Fibroblast of the aortic adventitia (primary cell): ENCODE measurements around the gene SNRNP200. TPM values are rescaled to one million over a fixed set of nuclear protein-coding genes. Genes with fewer than 3 reads are reported as not detected.
A peak's percentile ranks its signal among the peaks of the same experiment; 100 is the strongest.

Experiments
- DNase-seq: peaks from one replicate; pipeline ENCODE4 v3.0.0-alpha.2; 2010; ENCODE audit warnings: low read depth
- H3K4me3 ChIP-seq: 2 replicates; pipeline ENCODE4 v1.5.1; 2011; ENCODE audit warnings: low read depth, mild to moderate bottlenecking, control low read depth, low read length, moderate library complexity
- total RNA-seq: library from RNA; depleted of rRNA; stranded (reverse); fragments of >200 nt; gene quantifications from 2 replicates; pipeline ENCODE4 v1.2.3, GENCODE V29; 2012; ENCODE audit warnings: low replicate concordance
- TF ChIP-seq, protein P1 (sequence below): IDR thresholded peaks from 2 replicates; pipeline ENCODE4 v1.5.1; 2011; ENCODE audit warnings: mild to moderate bottlenecking, low read length, control low read depth, inconsistent platforms; ENCODE audit not compliant: insufficient read depth

Gene SNRNP200
- total RNA-seq: 28.0 and 39.3 TPM in 2 replicates

DNA sequence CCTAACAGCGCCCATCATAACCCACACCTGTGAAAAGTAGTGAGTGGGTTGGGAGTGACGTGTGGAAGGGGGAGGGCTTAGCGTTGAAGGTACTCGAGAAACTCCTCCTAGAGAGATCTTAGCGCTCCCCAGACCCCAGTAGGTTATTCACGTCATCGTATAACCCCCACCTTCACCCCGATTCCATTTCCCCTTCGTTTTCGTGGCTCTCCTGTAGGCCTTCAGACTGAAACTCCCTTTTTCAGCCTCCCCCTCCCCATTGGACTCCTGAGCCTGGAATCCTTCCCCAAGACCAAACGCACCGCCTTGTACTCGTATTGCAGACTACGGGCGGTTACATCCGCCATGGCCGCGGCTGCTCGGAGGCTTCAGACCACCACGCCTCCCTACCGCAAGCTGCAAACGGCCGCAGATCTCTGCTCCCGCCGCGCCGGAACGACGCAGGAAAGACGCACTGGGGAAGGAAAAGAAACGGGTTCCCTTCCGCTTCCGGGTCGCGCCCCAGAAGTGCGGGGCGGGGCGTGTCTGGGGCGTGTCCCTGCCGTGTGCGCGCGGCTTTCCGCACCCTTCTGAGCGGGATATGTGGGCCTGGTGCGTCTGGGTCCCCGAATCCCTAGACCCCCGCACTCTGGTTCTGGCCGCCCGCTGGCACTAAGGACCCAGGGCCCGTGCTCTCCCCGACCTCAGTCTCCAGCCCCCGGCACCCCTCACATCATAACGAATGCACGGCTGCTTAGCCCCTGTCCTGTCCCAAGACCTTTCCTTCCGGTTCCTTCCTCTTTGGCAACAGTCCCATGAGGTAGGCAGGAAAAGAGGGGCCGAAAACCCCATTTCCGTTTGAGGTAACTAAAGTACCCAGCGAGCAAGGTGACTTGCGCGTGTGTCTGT lies at the start of gene SNRNP200:
SNRNP200 (minus strand) TSS at position 456 of the 888 bp plus-strand sequence; CDS start at position 347, 109 bp downstream.
- H3K4me3 ChIP-seq: peak within 1 kb of the TSS; percentile 99
- TF ChIP-seq, protein P1, sequence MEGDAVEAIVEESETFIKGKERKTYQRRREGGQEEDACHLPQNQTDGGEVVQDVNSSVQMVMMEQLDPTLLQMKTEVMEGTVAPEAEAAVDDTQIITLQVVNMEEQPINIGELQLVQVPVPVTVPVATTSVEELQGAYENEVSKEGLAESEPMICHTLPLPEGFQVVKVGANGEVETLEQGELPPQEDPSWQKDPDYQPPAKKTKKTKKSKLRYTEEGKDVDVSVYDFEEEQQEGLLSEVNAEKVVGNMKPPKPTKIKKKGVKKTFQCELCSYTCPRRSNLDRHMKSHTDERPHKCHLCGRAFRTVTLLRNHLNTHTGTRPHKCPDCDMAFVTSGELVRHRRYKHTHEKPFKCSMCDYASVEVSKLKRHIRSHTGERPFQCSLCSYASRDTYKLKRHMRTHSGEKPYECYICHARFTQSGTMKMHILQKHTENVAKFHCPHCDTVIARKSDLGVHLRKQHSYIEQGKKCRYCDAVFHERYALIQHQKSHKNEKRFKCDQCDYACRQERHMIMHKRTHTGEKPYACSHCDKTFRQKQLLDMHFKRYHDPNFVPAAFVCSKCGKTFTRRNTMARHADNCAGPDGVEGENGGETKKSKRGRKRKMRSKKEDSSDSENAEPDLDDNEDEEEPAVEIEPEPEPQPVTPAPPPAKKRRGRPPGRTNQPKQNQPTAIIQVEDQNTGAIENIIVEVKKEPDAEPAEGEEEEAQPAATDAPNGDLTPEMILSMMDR: no peak
- DNase-seq: peak; percentile 74

DNA sequence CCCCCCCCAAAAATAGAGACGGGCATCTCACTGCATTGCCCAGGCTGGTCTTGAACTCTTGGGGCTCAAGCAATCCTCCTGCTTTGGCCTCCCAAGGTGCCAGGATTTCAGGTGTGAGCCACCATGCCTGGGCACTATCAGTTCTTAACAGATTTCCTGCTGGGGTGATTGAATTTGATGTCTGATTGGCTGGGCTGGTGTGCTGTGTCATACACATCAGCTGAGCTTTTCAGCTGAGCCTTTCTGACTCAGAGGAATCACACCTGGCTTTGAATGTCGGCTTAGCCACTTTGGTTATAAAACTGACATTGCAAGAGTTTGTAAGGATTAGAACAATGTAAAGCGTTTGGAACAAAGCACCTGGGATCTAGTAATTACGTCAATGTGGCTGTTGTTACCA lies 49.1 kb upstream of the SNRNP200 start:
- no peak overlapping the region for H3K4me3 ChIP-seq
- TF ChIP-seq, protein P1: no peak
- no peak for DNase-seq

DNA sequence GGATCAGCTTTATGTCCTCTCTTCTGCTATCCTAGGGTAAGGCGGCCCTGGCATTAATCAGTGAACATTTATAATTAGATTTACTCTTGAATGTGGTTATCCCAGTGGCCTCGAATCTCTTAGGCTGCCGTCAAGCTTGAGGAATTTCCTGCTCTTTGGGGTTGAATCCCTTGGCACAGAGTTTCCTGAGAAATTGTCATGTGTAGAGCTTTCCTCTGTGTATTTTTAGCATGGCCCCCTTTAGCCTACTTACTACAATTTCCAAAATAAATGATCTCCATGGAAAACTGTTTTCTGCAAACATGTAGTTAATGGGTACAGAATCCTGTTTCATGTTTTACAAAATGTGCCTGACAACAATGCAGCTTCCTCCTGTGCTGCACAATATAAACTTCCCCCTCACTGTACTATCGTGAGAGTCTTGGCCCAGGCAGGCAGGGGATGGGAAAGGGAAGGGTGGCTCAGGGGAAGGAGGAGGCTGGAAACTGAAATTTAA lies 48.3 kb upstream of the SNRNP200 start:
- no peak overlapping the region for H3K4me3 ChIP-seq
- TF ChIP-seq, protein P1: no peak
- DNase-seq: peak; percentile 37

DNA sequence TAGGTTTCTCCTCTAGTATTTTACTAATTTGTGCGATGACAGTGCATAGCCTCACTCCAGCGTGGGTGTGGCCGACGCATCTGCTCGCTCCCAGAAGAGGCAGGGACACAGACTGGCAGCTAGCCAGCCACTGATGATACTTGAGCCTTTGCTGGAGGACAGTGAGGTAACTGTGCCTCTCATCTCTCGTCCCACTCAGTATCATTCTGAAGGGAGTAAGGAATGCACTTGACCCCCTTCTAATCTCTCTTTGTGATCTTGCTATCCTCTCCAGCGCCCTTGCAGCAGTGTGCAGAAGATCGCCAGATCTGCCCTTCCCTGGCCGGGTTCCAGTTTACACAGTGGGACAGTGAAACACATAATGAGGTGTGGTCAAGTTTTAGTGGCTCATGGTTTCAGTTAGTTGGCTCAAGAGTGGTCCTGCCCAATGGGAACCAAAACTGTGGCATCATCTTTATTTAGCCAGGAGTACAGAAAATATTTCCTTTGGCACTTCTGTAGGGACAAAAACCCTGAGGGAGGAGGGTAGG lies 47.8 kb upstream of the SNRNP200 start:
- TF ChIP-seq, protein P1: no peak
- no peak for DNase-seq
- H3K4me3 ChIP-seq: no peak overlapping the region

DNA sequence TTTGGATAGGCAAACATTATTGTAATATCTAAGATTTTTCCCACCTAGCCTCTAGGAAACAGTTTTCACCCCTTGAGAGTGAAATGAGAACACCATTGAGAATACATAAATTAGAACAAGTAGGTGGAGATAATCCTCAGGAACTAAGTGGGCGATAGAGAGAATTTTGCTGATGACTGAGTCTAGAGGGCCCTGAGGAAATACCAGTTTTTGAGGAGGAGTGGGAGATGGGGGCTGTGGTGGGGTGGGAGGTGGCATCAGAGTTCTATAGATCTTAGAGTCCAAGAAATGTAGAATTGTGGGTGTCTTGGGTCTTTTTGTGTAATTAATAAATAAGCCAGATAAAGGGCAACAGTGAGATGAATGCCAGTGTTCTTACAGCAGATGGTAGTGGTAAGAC lies 42.0 kb upstream of the SNRNP200 start:
- TF ChIP-seq, protein P1: no peak
- no peak overlapping the region for H3K4me3 ChIP-seq
- DNase-seq: no peak

DNA sequence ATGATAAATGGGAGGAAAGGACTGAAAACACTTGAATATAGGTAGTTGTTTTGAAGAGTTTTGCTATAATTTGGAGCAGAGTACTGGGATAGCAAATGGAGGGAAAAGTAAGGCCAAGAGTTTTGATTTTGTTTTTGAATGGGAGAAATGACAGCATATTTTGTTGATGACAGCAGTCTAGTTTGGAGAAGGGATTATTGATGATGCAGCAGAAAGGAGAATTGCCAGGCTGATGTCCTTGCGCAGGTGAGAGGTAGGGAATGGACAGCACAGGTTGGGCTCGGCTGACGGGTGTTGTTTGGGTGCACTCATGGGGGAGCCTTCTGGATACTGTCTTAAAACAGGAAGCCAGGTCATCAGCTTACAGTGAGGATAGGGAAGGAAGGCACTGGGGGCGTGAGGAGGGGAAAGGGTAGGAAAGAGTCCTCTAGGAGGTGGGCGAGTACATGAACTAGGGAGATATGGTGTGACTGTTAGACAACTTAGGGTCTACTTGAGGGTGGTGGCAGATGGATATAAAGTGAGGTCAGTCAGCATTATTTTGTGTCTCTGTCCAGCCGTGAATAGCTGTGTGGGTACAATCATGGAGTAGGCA lies 40.6 kb upstream of the SNRNP200 start:
- H3K4me3 ChIP-seq: no peak overlapping the region
- no peak for DNase-seq
- TF ChIP-seq, protein P1: no peak
